PC-3 (cell line): Measurements from ENCODE around the gene LGSN. TPM values are rescaled to one million over a fixed set of nuclear protein-coding genes. Genes with fewer than 3 reads are reported as not detected.
"Not testable (repeated sequence)": the region's sequence is repeated elsewhere in the genome, so short reads cannot be mapped to it uniquely, and the experiment has no call there.

Experiments
- ATAC-seq: fragments of 200-7000 bp; cut with Tn5 transposase; 2 replicates; pipeline ENCODE4 v1.9.1; 2020; ENCODE audit warnings: mild to moderate bottlenecking, moderate library complexity
- BruUV-seq: library from RNA; stranded (reverse); fragments of 400-500 nt; replicated peaks from 2 replicates; lab custom pipeline; 2021; lab: Mats Ljungman, UMichigan
- CTCF ChIA-PET: fragments of 300-600 bp; sonication (Branson Sonifier 250); formaldehyde crosslinking; loops from one replicate; lab custom pipeline; 2022; ENCODE audit warnings: antibody characterized with exemption; lab: Charles Lee
- POLR2A ChIA-PET: fragments of 300-600 bp; sonication (Branson Sonifier 250); formaldehyde crosslinking; loops from one replicate; lab custom pipeline; 2022; ENCODE audit warnings: antibody characterized with exemption; ENCODE audit not compliant: unreplicated experiment; lab: Charles Lee
- DNase-seq: peaks from one replicate; pipeline ENCODE4 v3.0.0-alpha.2; 2015
- H2AFZ ChIP-seq: fragments of 300-600 bp; sonication (generic); 2 replicates; pipeline ENCODE4 v1.6.0; 2016; ENCODE audit warnings: antibody characterized with exemption, low read length
- H3F3A ChIP-seq: fragments of 300-600 bp; sonication (generic); one replicate; pipeline ENCODE4 v1.6.0; 2017; ENCODE audit warnings: antibody characterized with exemption, low read length, control low read depth, mild to moderate bottlenecking; ENCODE audit not compliant: unreplicated experiment
- H3K27ac ChIP-seq: fragments of 300-600 bp; sonication (generic); 2 replicates; pipeline ENCODE4 v1.5.1; 2016; ENCODE audit warnings: mild to moderate bottlenecking, low read length
- H3K27me3 ChIP-seq: fragments of 300-600 bp; sonication (generic); 2 replicates; pipeline ENCODE4 v1.6.1; 2016; ENCODE audit warnings: low read length, mixed read lengths
- H3K36me3 ChIP-seq: fragments of 300-600 bp; sonication (generic); 2 replicates; pipeline ENCODE4 v1.6.1; 2016; ENCODE audit warnings: low read depth, mixed run types, low read length, mixed read lengths
- H3K4me1 ChIP-seq: fragments of 300-600 bp; sonication (generic); 2 replicates; pipeline ENCODE4 v1.5.1; 2016; ENCODE audit warnings: low read length; ENCODE audit not compliant: insufficient read depth
- H3K4me2 ChIP-seq: fragments of 300-600 bp; sonication (generic); 2 replicates; pipeline ENCODE4 v1.6.0; 2016; ENCODE audit warnings: low read length
- H3K4me3 ChIP-seq: fragments of 300-600 bp; sonication (generic); 2 replicates; pipeline ENCODE4 v1.5.1; 2016; ENCODE audit warnings: mild to moderate bottlenecking, low read length, mixed read lengths
- H3K79me2 ChIP-seq: fragments of 300-600 bp; sonication (generic); 2 replicates; pipeline ENCODE4 v1.6.1; 2017; ENCODE audit warnings: low read length, mixed read lengths
- H3K9ac ChIP-seq: fragments of 300-600 bp; sonication (generic); 2 replicates; pipeline ENCODE4 v1.6.0; 2016; ENCODE audit warnings: mild to moderate bottlenecking, low read length
- H3K9me2 ChIP-seq: fragments of 300-600 bp; sonication (generic); replicated peaks from 2 replicates; pipeline ENCODE4 v1.6.1; 2016; ENCODE audit warnings: mixed run types, low read length, mixed read lengths
- H3K9me3 ChIP-seq: fragments of 300-600 bp; sonication (generic); 2 replicates; pipeline ENCODE4 v1.6.1; 2016; ENCODE audit warnings: low read length, mixed read lengths
- H4K20me1 ChIP-seq: fragments of 300-600 bp; sonication (generic); 2 replicates; pipeline ENCODE4 v1.6.1; 2016; ENCODE audit warnings: low read length, mixed read lengths
- EZH2 ChIP-seq: fragments of 300-600 bp; sonication (generic); IDR thresholded peaks from one replicate; pipeline ENCODE4 v1.6.1; 2017; ENCODE audit warnings: antibody characterized with exemption, mild to moderate bottlenecking, low read length; ENCODE audit not compliant: unreplicated experiment
- EZH2phosphoT487 ChIP-seq: fragments of 300-600 bp; sonication (generic); IDR thresholded peaks from 2 replicates; pipeline ENCODE4 v1.6.1; 2018; ENCODE audit warnings: mild to moderate bottlenecking, antibody characterized with exemption, low read length, borderline replicate concordance
- intact Hi-C: fragments of 100-400 bp; cut with micrococcal nuclease; formaldehyde crosslinking; loops from 2 replicates; pipeline ENCODE4 v1.9.0; 2023
- total RNA-seq: library from RNA; depleted of rRNA; stranded (reverse); fragments of >200 nt; gene quantifications from 2 replicates; pipeline ENCODE4 v1.2.3, GENCODE V29; 2014
- TF ChIP-seq, protein P1 (sequence below): fragments of 300-600 bp; sonication (generic); conservative IDR thresholded peaks from 2 replicates; pipeline ENCODE4 v1.5.1; 2017; ENCODE audit warnings: antibody characterized with exemption, low read depth, mild to moderate bottlenecking, low read length

LGSN gene
- total RNA-seq, 1 experiment from 2014 or later = not detected

DNA sequence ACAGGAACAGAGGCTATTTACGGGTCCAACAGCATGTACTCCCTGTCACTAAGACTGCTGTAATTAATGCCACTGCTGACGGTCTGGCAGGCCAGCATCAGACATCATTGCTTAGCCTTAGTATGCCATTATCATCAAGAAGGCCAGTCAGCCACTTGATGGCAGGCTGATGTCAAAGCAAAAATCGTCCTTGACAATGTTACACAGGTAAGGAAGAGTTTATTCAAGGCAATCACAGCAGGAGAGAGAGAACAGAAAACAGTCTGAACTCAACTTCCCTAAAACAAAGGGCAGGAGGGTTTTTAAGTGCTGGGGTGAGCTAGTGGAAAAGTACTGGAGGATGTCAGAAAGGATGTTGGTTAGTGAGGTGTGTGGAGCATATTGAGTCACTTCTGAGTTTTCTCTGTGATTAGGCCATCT, 83.4 kb downstream of the LGSN start:
- Histone ChIP-seq H3F3A (no peaks in the 10 kb centered on the region), H2AFZ (no peak overlapping the region), H3K4me2 (no peak overlapping the region), H3K79me2 (no peaks in the 10 kb centered on the region), H3K9ac (no peak overlapping the region), H3K9me3 (no peaks in the 10 kb centered on the region), H3K9me2 (no peaks in the 10 kb centered on the region), H3K27me3 (0 out of 2 replicates have a peak, but pooled peaks cover 4% of the 10 kb centered on the region), H3K4me3 (no peak overlapping the region), H3K27ac (no peak overlapping the region), H4K20me1 (no peaks in the 10 kb centered on the region), H3K4me1 (no peaks in the 10 kb centered on the region), H3K36me3 (no peaks in the 10 kb centered on the region)
- intact Hi-C loops = no loop called here
- ChIA-PET CTCF (no interaction called here), POLR2A (no interaction called here)
- ATAC-seq (no peak), DNase-seq (no peak)
- BruUV-seq = no TSS peak
- no peak for TF ChIP-seq EZH2
- TF ChIP-seq, protein P1, sequence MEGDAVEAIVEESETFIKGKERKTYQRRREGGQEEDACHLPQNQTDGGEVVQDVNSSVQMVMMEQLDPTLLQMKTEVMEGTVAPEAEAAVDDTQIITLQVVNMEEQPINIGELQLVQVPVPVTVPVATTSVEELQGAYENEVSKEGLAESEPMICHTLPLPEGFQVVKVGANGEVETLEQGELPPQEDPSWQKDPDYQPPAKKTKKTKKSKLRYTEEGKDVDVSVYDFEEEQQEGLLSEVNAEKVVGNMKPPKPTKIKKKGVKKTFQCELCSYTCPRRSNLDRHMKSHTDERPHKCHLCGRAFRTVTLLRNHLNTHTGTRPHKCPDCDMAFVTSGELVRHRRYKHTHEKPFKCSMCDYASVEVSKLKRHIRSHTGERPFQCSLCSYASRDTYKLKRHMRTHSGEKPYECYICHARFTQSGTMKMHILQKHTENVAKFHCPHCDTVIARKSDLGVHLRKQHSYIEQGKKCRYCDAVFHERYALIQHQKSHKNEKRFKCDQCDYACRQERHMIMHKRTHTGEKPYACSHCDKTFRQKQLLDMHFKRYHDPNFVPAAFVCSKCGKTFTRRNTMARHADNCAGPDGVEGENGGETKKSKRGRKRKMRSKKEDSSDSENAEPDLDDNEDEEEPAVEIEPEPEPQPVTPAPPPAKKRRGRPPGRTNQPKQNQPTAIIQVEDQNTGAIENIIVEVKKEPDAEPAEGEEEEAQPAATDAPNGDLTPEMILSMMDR = no peak
- TF ChIP-seq EZH2phosphoT487 = no peak

GRCh38 chr6:63230511-63230910, 89.3 kb downstream of the LGSN start:
- H3K36me3 ChIP-seq, BruUV-seq, H3K27me3 ChIP-seq, H4K20me1 ChIP-seq, H3K4me2 ChIP-seq, H3K4me1 ChIP-seq, H3K9me2 ChIP-seq, POLR2A ChIA-PET, ATAC-seq, H3K27ac ChIP-seq, H3K4me3 ChIP-seq, H3K9ac ChIP-seq, DNase-seq, H2AFZ ChIP-seq, CTCF ChIA-PET, intact Hi-C loops, H3F3A ChIP-seq, H3K79me2 ChIP-seq, H3K9me3 ChIP-seq: not testable (repeated sequence)

- H3K9ac ChIP-seq, BruUV-seq, H4K20me1 ChIP-seq, ATAC-seq, H3K4me1 ChIP-seq, H3K9me2 ChIP-seq, H3K36me3 ChIP-seq, CTCF ChIA-PET, H3K27me3 ChIP-seq, intact Hi-C loops, DNase-seq, H3K9me3 ChIP-seq, H3K79me2 ChIP-seq, H3K4me2 ChIP-seq, H3K4me3 ChIP-seq, POLR2A ChIA-PET, H3F3A ChIP-seq, H3K27ac ChIP-seq, H2AFZ ChIP-seq: not testable (repeated sequence)
Observed at GRCh38 chr6:63230027-63230426, 89.8 kb downstream of the LGSN start.

GRCh38 chr6:63227928-63228894, 91.6 kb downstream of the LGSN start:
- intact Hi-C loops, CTCF ChIA-PET, BruUV-seq, H3K27me3 ChIP-seq, H3K27ac ChIP-seq, H3K9me2 ChIP-seq, H3K79me2 ChIP-seq, H3K4me2 ChIP-seq, H3K4me3 ChIP-seq, H3K36me3 ChIP-seq, ATAC-seq, H3K9me3 ChIP-seq, H3K9ac ChIP-seq, POLR2A ChIA-PET, DNase-seq, H3F3A ChIP-seq, H2AFZ ChIP-seq, H4K20me1 ChIP-seq, H3K4me1 ChIP-seq: not testable (repeated sequence)

GRCh38 chr6:63225987-63226386, 93.8 kb downstream of the LGSN start:
- H3K36me3 ChIP-seq, H2AFZ ChIP-seq, CTCF ChIA-PET, H3K4me1 ChIP-seq, H3K9me2 ChIP-seq, H3K4me3 ChIP-seq, H3F3A ChIP-seq, H4K20me1 ChIP-seq, H3K9me3 ChIP-seq, H3K27me3 ChIP-seq, BruUV-seq, POLR2A ChIA-PET, H3K4me2 ChIP-seq, H3K79me2 ChIP-seq, ATAC-seq, H3K27ac ChIP-seq, H3K9ac ChIP-seq, intact Hi-C loops: not testable (repeated sequence)
- DNase-seq = peak; percentile 2
